ENCODE measurements around the gene SYNPR. TPM values are rescaled to one million over a fixed set of nuclear protein-coding genes. Genes with fewer than 3 reads are reported as not detected.

Gene SYNPR
- total and polyA plus RNA-seq, 5 donors from 2014 or later = not detected

DNA sequence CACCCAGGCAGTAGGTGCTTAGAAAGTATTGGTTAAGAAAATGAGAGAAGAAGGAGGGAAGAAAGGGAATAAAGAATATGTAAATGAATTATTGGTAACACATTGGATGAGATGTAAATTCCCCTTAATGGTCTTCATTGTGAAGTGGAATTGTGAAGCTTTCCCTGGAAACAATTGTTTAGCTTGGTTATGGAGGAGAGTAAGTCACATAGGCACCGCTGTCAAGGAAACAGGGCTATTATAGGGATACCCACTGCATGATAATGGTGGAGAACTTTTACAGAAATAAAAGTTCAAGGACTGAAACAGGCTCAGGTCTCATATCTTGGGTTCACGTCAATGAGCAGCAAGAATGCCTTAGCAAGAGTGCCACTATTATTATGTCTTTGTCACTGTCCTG is 9.5 kb downstream of the SYNPR start:
- H3K36me3 ChIP-seq (ENCODE audit: control insufficient read depth, insufficient read depth, low read length) = no peaks in the 10 kb centered on the region
- H3K4me3 ChIP-seq (ENCODE audit: low read depth, low read length) = no peak overlapping the region
- Mint-ChIP-seq H3K4me1 (no peaks in the 10 kb centered on the region), H3K4me3 (no peak overlapping the region), H3K9me3 (peaks cover 0 to 3% (median 1%) of the 10 kb centered on the region in 7 donors), H3K36me3 (no peaks in the 10 kb centered on the region), H3K27me3 (no peaks in the 10 kb centered on the region), H3K27ac (no peak overlapping the region)
- no peak for DNase-seq
- H3K27ac ChIP-seq (ENCODE audit: insufficient read depth, low read length, poor library complexity, severe bottlenecking) = no peak overlapping the region
- H3K27me3 ChIP-seq (ENCODE audit: control insufficient read depth, insufficient read depth, low read length) = no peaks in the 10 kb centered on the region
- no peaks in the 10 kb centered on the region for H3K4me1 ChIP-seq (ENCODE audit: control insufficient read depth, insufficient read depth, low read length, poor library complexity, severe bottlenecking)
- H3K9me3 ChIP-seq (ENCODE audit: control insufficient read depth in 2 of 2, low read length in 2 of 2) = no peaks in the 10 kb centered on the region
- ATAC-seq (ENCODE audit: low read depth in 2 of 2) = no peak

DNA sequence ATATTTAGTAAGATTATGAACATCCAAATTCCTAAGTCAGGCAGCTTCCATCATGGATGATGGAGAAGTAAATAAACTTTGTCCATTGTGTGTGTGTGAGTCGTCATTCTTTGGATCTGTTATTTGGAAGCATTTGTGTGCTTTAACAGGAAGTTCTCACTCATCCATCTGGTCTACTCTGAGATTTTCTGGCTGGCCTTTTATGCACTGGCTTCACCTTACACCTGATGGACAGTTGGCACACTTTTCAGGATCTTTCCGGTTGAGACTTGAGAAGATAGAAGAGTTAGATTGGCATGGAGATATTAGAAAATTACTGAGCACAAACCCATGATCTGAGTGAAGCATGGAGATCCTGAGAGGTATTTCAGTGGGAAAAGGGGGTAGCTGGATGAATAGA is 12.6 kb downstream of the SYNPR start:
- H3K4me3 ChIP-seq (ENCODE audit: low read depth, low read length) = no peak overlapping the region
- ATAC-seq (ENCODE audit: low read depth in 2 of 2) = no peak
- Mint-ChIP-seq H3K27ac (no peak overlapping the region), H3K36me3 (no peaks in the 10 kb centered on the region), H3K4me1 (no peaks in the 10 kb centered on the region), H3K4me3 (no peak overlapping the region), H3K27me3 (no peaks in the 10 kb centered on the region), H3K9me3 (peaks cover 0 to 6% (median 2%) of the 10 kb centered on the region in 7 donors)
- H3K27me3 ChIP-seq (ENCODE audit: control insufficient read depth, insufficient read depth, low read length) = no peaks in the 10 kb centered on the region
- H3K9me3 ChIP-seq (ENCODE audit: control insufficient read depth in 2 of 2, low read length in 2 of 2) = no peaks in the 10 kb centered on the region
- no peak overlapping the region for H3K27ac ChIP-seq (ENCODE audit: insufficient read depth, low read length, poor library complexity, severe bottlenecking)
- DNase-seq = no peak
- H3K36me3 ChIP-seq (ENCODE audit: control insufficient read depth, insufficient read depth, low read length) = no peaks in the 10 kb centered on the region
- no peaks in the 10 kb centered on the region for H3K4me1 ChIP-seq (ENCODE audit: control insufficient read depth, insufficient read depth, low read length, poor library complexity, severe bottlenecking)

DNA sequence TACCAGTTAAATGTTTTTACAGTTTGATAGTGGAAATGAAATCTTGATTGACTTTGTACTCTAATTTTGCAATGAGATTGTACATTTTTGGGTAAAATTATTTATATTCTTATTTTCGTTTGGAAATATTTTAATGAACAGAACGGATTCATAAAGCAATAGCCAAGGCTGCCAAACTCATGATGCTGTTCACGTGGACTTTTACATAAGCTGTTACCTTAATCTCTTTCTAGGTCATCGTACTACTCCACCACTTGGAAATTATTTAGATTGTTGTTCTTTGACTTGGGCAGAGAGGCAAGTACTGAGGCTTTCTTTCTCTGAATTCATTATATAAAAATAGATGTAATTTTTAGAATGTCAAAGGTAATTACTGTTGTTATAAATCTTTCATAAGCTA is 16.2 kb downstream of the SYNPR start:
- Histone ChIP-seq H3K9me3 (ENCODE audit: control insufficient read depth in 2 of 2, low read length in 2 of 2) (no peaks in the 10 kb centered on the region), H3K4me3 (ENCODE audit: low read depth, low read length) (no peak overlapping the region), H3K36me3 (ENCODE audit: control insufficient read depth, insufficient read depth, low read length) (no peaks in the 10 kb centered on the region), H3K4me1 (ENCODE audit: control insufficient read depth, insufficient read depth, low read length, poor library complexity, severe bottlenecking) (no peaks in the 10 kb centered on the region), H3K27ac (ENCODE audit: insufficient read depth, low read length, poor library complexity, severe bottlenecking) (no peak overlapping the region), H3K27me3 (ENCODE audit: control insufficient read depth, insufficient read depth, low read length) (no peaks in the 10 kb centered on the region)
- Mint-ChIP-seq H3K27me3 (no peaks in the 10 kb centered on the region), H3K4me1 (no peaks in the 10 kb centered on the region), H3K9me3 (peaks cover 0 to 7% (median 0%) of the 10 kb centered on the region in 7 donors), H3K36me3 (no peaks in the 10 kb centered on the region), H3K4me3 (no peak overlapping the region), H3K27ac (no peak overlapping the region)
- ATAC-seq (ENCODE audit: low read depth in 2 of 2) = no peak
- DNase-seq = no peak

DNA sequence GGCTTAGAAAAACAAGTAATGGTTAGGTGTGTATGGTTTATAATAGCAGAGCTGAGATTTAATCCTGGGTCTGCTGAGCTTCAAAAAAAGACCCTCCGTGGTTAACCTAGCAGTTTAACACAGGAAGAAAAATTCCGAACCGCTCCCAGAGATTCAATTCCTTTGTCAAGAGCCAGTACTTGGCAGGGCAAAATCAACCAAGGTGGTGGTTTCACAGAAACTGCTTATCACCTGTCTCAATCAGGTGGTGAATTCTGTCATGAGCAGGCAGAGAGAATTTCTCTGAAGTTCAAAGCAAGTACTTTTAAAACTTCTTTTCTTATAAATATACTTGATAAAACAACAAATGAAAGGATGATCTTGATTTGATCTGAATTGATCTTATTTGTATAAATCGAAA is 17.2 kb downstream of the SYNPR start:
- Histone ChIP-seq H3K27ac (ENCODE audit: insufficient read depth, low read length, poor library complexity, severe bottlenecking) (no peak overlapping the region), H3K4me3 (ENCODE audit: low read depth, low read length) (no peak overlapping the region), H3K9me3 (ENCODE audit: control insufficient read depth in 2 of 2, low read length in 2 of 2) (no peaks in the 10 kb centered on the region), H3K4me1 (ENCODE audit: control insufficient read depth, insufficient read depth, low read length, poor library complexity, severe bottlenecking) (no peaks in the 10 kb centered on the region), H3K36me3 (ENCODE audit: control insufficient read depth, insufficient read depth, low read length) (no peaks in the 10 kb centered on the region), H3K27me3 (ENCODE audit: control insufficient read depth, insufficient read depth, low read length) (no peaks in the 10 kb centered on the region)
- H3K27me3 Mint-ChIP-seq = no peaks in the 10 kb centered on the region
- no peaks in the 10 kb centered on the region for H3K4me1 Mint-ChIP-seq
- ATAC-seq (ENCODE audit: low read depth in 2 of 2) (no peak), DNase-seq (no peak)
- peaks cover 0 to 7% (median 0%) of the 10 kb centered on the region in 7 donors for H3K9me3 Mint-ChIP-seq
- H3K4me3 Mint-ChIP-seq = no peak overlapping the region
- no peak overlapping the region for H3K27ac Mint-ChIP-seq
- H3K36me3 Mint-ChIP-seq = no peaks in the 10 kb centered on the region

- ATAC-seq (ENCODE audit: low read depth in 2 of 2) = no peak
- Mint-ChIP-seq H3K27ac (no peak overlapping the region), H3K4me1 (no peaks in the 10 kb centered on the region), H3K27me3 (no peaks in the 10 kb centered on the region), H3K36me3 (no peaks in the 10 kb centered on the region), H3K9me3 (peaks cover 0 to 7% (median 1%) of the 10 kb centered on the region in 7 donors), H3K4me3 (no peak overlapping the region)
- no peaks in the 10 kb centered on the region for H3K27me3 ChIP-seq (ENCODE audit: control insufficient read depth, insufficient read depth, low read length)
- H3K27ac ChIP-seq (ENCODE audit: insufficient read depth, low read length, poor library complexity, severe bottlenecking) = no peak overlapping the region
- no peak overlapping the region for H3K4me3 ChIP-seq (ENCODE audit: low read depth, low read length)
- no peaks in the 10 kb centered on the region for H3K9me3 ChIP-seq (ENCODE audit: control insufficient read depth in 2 of 2, low read length in 2 of 2)
- no peaks in the 10 kb centered on the region for H3K4me1 ChIP-seq (ENCODE audit: control insufficient read depth, insufficient read depth, low read length, poor library complexity, severe bottlenecking)
- no peaks in the 10 kb centered on the region for H3K36me3 ChIP-seq (ENCODE audit: control insufficient read depth, insufficient read depth, low read length)
- no peak for DNase-seq
Observed at GRCh38 chr3:63295806-63296205, 17.7 kb downstream of the SYNPR start.

DNA sequence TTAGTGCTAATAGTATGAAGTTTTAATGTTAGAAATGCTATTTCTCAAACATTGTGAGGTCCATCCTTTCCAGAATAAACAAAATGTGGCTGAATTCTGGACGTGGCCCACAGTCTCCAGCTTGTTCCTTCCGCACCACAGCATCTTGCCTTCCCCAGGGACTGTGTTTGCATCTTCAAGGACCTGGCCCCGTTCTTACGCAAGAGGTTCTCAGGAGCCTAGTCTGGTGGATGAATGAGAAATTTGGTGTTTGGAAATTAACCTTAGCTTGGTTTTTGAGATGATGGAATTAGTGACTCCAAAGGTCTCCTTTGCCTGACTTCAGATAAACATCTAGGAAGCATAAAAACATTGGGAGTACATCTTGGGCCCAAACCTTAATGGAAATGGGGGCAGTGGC is 18.1 kb downstream of the SYNPR start:
- no peaks in the 10 kb centered on the region for H3K4me1 ChIP-seq (ENCODE audit: control insufficient read depth, insufficient read depth, low read length, poor library complexity, severe bottlenecking)
- no peak overlapping the region for H3K27ac ChIP-seq (ENCODE audit: insufficient read depth, low read length, poor library complexity, severe bottlenecking)
- Mint-ChIP-seq H3K36me3 (no peaks in the 10 kb centered on the region), H3K4me3 (no peak overlapping the region), H3K9me3 (peaks cover 0 to 7% (median 1%) of the 10 kb centered on the region in 7 donors), H3K4me1 (no peaks in the 10 kb centered on the region), H3K27me3 (no peaks in the 10 kb centered on the region), H3K27ac (no peak overlapping the region)
- H3K4me3 ChIP-seq (ENCODE audit: low read depth, low read length) = no peak overlapping the region
- no peaks in the 10 kb centered on the region for H3K9me3 ChIP-seq (ENCODE audit: control insufficient read depth in 2 of 2, low read length in 2 of 2)
- no peaks in the 10 kb centered on the region for H3K27me3 ChIP-seq (ENCODE audit: control insufficient read depth, insufficient read depth, low read length)
- ATAC-seq (ENCODE audit: low read depth in 2 of 2) (no peak), DNase-seq (no peak)
- H3K36me3 ChIP-seq (ENCODE audit: control insufficient read depth, insufficient read depth, low read length) = no peaks in the 10 kb centered on the region

DNA sequence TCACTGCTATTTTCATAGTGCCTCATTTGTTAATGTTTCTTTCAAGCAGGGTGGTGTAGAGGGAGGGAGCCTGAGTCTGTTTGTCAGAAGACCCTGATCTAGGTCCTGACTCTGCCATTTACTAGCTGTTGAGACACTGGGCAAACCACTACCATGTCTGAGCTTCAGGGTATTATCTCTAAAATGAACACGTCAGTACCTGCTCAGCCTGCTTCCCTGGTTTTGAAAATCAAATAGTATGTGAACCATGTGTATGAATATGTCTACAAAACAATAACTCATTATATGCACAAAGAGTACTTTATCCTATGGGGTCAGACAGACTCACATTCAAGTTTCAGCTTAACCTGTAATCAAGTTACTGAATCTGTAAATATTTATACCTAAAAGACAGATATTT is 25.1 kb downstream of the SYNPR start:
- Mint-ChIP-seq H3K4me3 (no peak overlapping the region), H3K9me3 (peaks cover 0 to 3% (median under 1%) of the 10 kb centered on the region in 7 donors), H3K36me3 (no peaks in the 10 kb centered on the region), H3K27ac (no peak overlapping the region), H3K4me1 (no peaks in the 10 kb centered on the region), H3K27me3 (no peaks in the 10 kb centered on the region)
- no peak overlapping the region for H3K4me3 ChIP-seq (ENCODE audit: low read depth, low read length)
- DNase-seq (no peak), ATAC-seq (ENCODE audit: low read depth in 2 of 2) (no peak)
- H3K9me3 ChIP-seq (ENCODE audit: control insufficient read depth in 2 of 2, low read length in 2 of 2) = no peaks in the 10 kb centered on the region
- H3K27me3 ChIP-seq (ENCODE audit: control insufficient read depth, insufficient read depth, low read length) = no peaks in the 10 kb centered on the region
- no peaks in the 10 kb centered on the region for H3K36me3 ChIP-seq (ENCODE audit: control insufficient read depth, insufficient read depth, low read length)
- H3K27ac ChIP-seq (ENCODE audit: insufficient read depth, low read length, poor library complexity, severe bottlenecking) = no peak overlapping the region
- H3K4me1 ChIP-seq (ENCODE audit: control insufficient read depth, insufficient read depth, low read length, poor library complexity, severe bottlenecking) = no peaks in the 10 kb centered on the region

DNA sequence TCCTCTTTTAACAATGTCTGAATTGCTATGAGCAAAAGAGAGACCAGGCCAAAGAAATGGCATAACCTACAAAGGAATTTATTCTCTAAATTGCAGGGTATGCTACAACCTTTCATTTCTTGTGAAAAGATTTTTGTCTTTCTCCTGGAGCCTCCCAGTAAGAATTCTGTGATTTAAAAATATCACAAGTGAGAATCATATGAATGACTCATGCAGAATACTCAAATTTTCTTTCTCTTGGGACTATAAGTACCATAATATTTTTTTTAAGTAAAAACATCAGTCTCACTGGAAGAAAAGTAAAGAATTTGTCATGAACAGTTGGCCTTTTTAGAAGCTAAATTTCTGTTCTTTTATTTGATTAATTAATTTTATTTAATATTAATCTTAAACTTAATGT is 26.3 kb downstream of the SYNPR start:
- no peaks in the 10 kb centered on the region for H3K4me1 ChIP-seq (ENCODE audit: control insufficient read depth, insufficient read depth, low read length, poor library complexity, severe bottlenecking)
- Mint-ChIP-seq H3K27ac (no peak overlapping the region), H3K27me3 (no peaks in the 10 kb centered on the region), H3K4me3 (no peak overlapping the region), H3K9me3 (peaks cover 0 to 9% (median under 1%) of the 10 kb centered on the region in 7 donors), H3K4me1 (no peaks in the 10 kb centered on the region), H3K36me3 (no peaks in the 10 kb centered on the region)
- no peak overlapping the region for H3K4me3 ChIP-seq (ENCODE audit: low read depth, low read length)
- H3K36me3 ChIP-seq (ENCODE audit: control insufficient read depth, insufficient read depth, low read length) = no peaks in the 10 kb centered on the region
- no peak overlapping the region for H3K27ac ChIP-seq (ENCODE audit: insufficient read depth, low read length, poor library complexity, severe bottlenecking)
- H3K9me3 ChIP-seq (ENCODE audit: control insufficient read depth in 2 of 2, low read length in 2 of 2) = no peaks in the 10 kb centered on the region
- ATAC-seq (ENCODE audit: low read depth in 2 of 2) (no peak), DNase-seq (no peak)
- H3K27me3 ChIP-seq (ENCODE audit: control insufficient read depth, insufficient read depth, low read length) = no peaks in the 10 kb centered on the region

Measured in CD4-positive, CD25-positive, alpha-beta regulatory T cell (primary cell).